H1 (cell line): Measurements from ENCODE around the gene MVK. TPM values are rescaled to one million over a fixed set of nuclear protein-coding genes. Genes with fewer than 3 reads are reported as not detected.

Experiments used
- CTCF ChIA-PET: fragments of 300-600 bp; sonication (Branson Sonifier 250); formaldehyde crosslinking; loops from one replicate; lab custom pipeline; 2021; ENCODE audit not compliant: partially characterized antibody; lab: Charles Lee
- POLR2A ChIA-PET: fragments of 300-600 bp; sonication (Branson Sonifier 250); formaldehyde crosslinking; loops from one replicate; lab custom pipeline; 2021; ENCODE audit warnings: inconsistent platforms; ENCODE audit not compliant: partially characterized antibody; lab: Charles Lee
- DNase-seq, 2 experiments: peaks; one replicate each; pipeline versions ENCODE4 v3.0.0 to v3.0.0-alpha.2; 2010 to 2022; ENCODE audit warnings: low spot score in 2 of 2, low read depth in 1 of 2, mixed read lengths in 1 of 2
- FAIRE-seq: peaks from 2 replicates; lab custom pipeline; 2011; peaks lifted over from hg19 to GRCh38; lab: Jason Lieb, UNC
- H2AFZ ChIP-seq: 2 replicates; pipeline ENCODE4 v1.8.1; 2012; ENCODE audit warnings: low read length, inconsistent platforms
- H2AK5ac ChIP-seq: 2 replicates; pipeline ENCODE4 v1.6.1; 2013; ENCODE audit warnings: low read depth, low read length
- H2BK120ac ChIP-seq: replicated peaks from 2 replicates; pipeline ENCODE3; 2013; ENCODE audit warnings: low read depth, low read length, inconsistent platforms
- H2BK12ac ChIP-seq: 2 replicates; pipeline ENCODE4 v1.6.1; 2013; ENCODE audit warnings: low read depth, low read length
- H2BK15ac ChIP-seq: 2 replicates; pipeline ENCODE4 v1.6.1; 2013; ENCODE audit warnings: low read length
- H2BK20ac ChIP-seq: 2 replicates; pipeline ENCODE4 v1.6.1; 2013; ENCODE audit warnings: low read length
- H2BK5ac ChIP-seq: 2 replicates; pipeline ENCODE4 v1.6.1; 2013; ENCODE audit warnings: low read depth, low read length
- H3K14ac ChIP-seq: 2 replicates; pipeline ENCODE4 v1.6.1; 2013; ENCODE audit warnings: inconsistent platforms; ENCODE audit not compliant: insufficient read length
- H3K18ac ChIP-seq: 2 replicates; pipeline ENCODE4 v1.6.1; 2013; ENCODE audit warnings: low read length; ENCODE audit errors: extremely low read depth
- H3K23ac ChIP-seq: 2 replicates; pipeline ENCODE4 v1.6.1; 2013; ENCODE audit warnings: inconsistent platforms; ENCODE audit not compliant: insufficient read length
- H3K23me2 ChIP-seq: 2 replicates; pipeline ENCODE4 v1.6.1; 2013; ENCODE audit warnings: low read depth, low read length
- H3K27ac ChIP-seq: 2 replicates; pipeline ENCODE4 v1.6.1; 2011; ENCODE audit warnings: low read depth, low read length, inconsistent platforms
- H3K27me3 ChIP-seq, 4 experiments: replicated peaks in 1 of 4; 1 replicate in 1 of 4; 2 replicates in 3 of 4; pipeline versions ENCODE4 v1.6.1 to v1.8.1; 2011 to 2013; ENCODE audit warnings: low read length in 3 of 4, mild to moderate bottlenecking in 3 of 4, inconsistent platforms in 2 of 4, mixed read lengths in 2 of 4, moderate library complexity in 1 of 4; ENCODE audit not compliant: control insufficient read depth in 3 of 4, insufficient read depth in 3 of 4; ENCODE audit errors: extremely low read depth in 1 of 4
- H3K36me3 ChIP-seq, 4 experiments: 2 replicates each; pipeline versions ENCODE4 v1.6.1 to v1.8.1; 2011 to 2013; ENCODE audit warnings: mild to moderate bottlenecking in 4 of 4, low read length in 3 of 4, moderate library complexity in 2 of 4, control low read depth in 1 of 4, inconsistent platforms in 1 of 4; ENCODE audit not compliant: insufficient read depth in 4 of 4, control insufficient read depth in 2 of 4
- H3K4ac ChIP-seq: replicated peaks from 2 replicates; pipeline ENCODE3; 2013; ENCODE audit warnings: low read length, low read depth, mixed read lengths, inconsistent platforms; ENCODE audit not compliant: insufficient read length
- H3K4me1 ChIP-seq, 4 experiments: replicated peaks in 1 of 4; 1 replicate in 1 of 4; 2 replicates in 3 of 4; pipeline versions ENCODE4 v1.6.1 to v1.8.1; 2011 to 2013; ENCODE audit warnings: low read length in 3 of 4, inconsistent platforms in 2 of 4, mixed read lengths in 1 of 4; ENCODE audit not compliant: insufficient read depth in 4 of 4, control insufficient read depth in 3 of 4
- H3K4me2 ChIP-seq, 2 experiments: 2 replicates each; pipeline versions ENCODE4 v1.6.1 to v1.8.1; 2011 to 2013; ENCODE audit warnings: low read depth in 2 of 2, low read length in 2 of 2, control low read depth in 1 of 2, inconsistent platforms in 1 of 2, mild to moderate bottlenecking in 1 of 2; ENCODE audit not compliant: insufficient read depth in 1 of 2
- H3K4me3 ChIP-seq, 4 experiments: fragments of 200-600, 300-600 bp in 1 of 4; sonication (generic), shearing (Covaris generic), sonication (Bioruptor Twin) in 1 of 4; 2 replicates each; pipeline versions ENCODE4 v1.5.1 to v1.8.1; 2011 to 2016; ENCODE audit warnings: low read length in 4 of 4, low read depth in 3 of 4, control low read depth in 2 of 4, inconsistent platforms in 2 of 4, mild to moderate bottlenecking in 2 of 4, mixed read lengths in 1 of 4, moderate library complexity in 1 of 4; ENCODE audit not compliant: insufficient read depth in 2 of 4; ENCODE audit errors: extremely low read depth in 1 of 4
- H3K56ac ChIP-seq: replicated peaks from 2 replicates; pipeline ENCODE3; 2013; ENCODE audit warnings: low read depth, mild to moderate bottlenecking, mixed read lengths, low read length, inconsistent platforms; ENCODE audit not compliant: insufficient read length
- H3K79me1 ChIP-seq: 2 replicates; pipeline ENCODE4 v1.6.1; 2013; ENCODE audit warnings: low read depth, low read length, control low read depth
- H3K79me2 ChIP-seq, 2 experiments: 2 replicates each; pipeline versions ENCODE4 v1.6.1 to v1.8.1; 2012 to 2013; ENCODE audit warnings: low read length in 2 of 2, mild to moderate bottlenecking in 2 of 2, inconsistent platforms in 1 of 2; ENCODE audit not compliant: insufficient read depth in 2 of 2, control insufficient read depth in 1 of 2
- H3K9ac ChIP-seq, 4 experiments: replicated peaks in 1 of 4; 1 replicate in 1 of 4; 2 replicates in 3 of 4; pipeline versions ENCODE4 v1.6.1 to v1.8.1; 2011 to 2013; ENCODE audit warnings: low read depth in 3 of 4, low read length in 3 of 4, control low read depth in 2 of 4, mild to moderate bottlenecking in 2 of 4, moderate library complexity in 2 of 4, inconsistent platforms in 1 of 4; ENCODE audit errors: extremely low read depth in 1 of 4
- H3K9me3 ChIP-seq, 2 experiments: 2 replicates each; pipeline versions ENCODE4 v1.6.1 to v1.8.1; 2012 to 2013; ENCODE audit warnings: mild to moderate bottlenecking in 2 of 2, moderate library complexity in 2 of 2, control low read depth in 1 of 2, inconsistent platforms in 1 of 2, low read depth in 1 of 2, low read length in 1 of 2, mixed read lengths in 1 of 2; ENCODE audit not compliant: insufficient read depth in 2 of 2
- H4K20me1 ChIP-seq, 2 experiments: replicated peaks in 1 of 2; 2 replicates each; pipeline versions ENCODE3 to v1.8.1; 2011 to 2013; ENCODE audit warnings: inconsistent platforms in 2 of 2, low read length in 2 of 2, mild to moderate bottlenecking in 1 of 2; ENCODE audit not compliant: insufficient read depth in 2 of 2, control insufficient read depth in 1 of 2
- H4K5ac ChIP-seq: 2 replicates; pipeline ENCODE4 v1.6.1; 2013; ENCODE audit warnings: low read length, low read depth, mixed read lengths, inconsistent platforms; ENCODE audit not compliant: insufficient read length
- H4K8ac ChIP-seq: 2 replicates; pipeline ENCODE4 v1.8.0; 2013; ENCODE audit warnings: mild to moderate bottlenecking, moderate library complexity, low read length, inconsistent platforms; ENCODE audit not compliant: insufficient read depth; ENCODE audit errors: extremely low read depth
- H4K91ac ChIP-seq: replicated peaks from 2 replicates; pipeline ENCODE3; 2013; ENCODE audit warnings: low read length, mixed read lengths, inconsistent platforms; ENCODE audit not compliant: insufficient read length
- BRCA1 ChIP-seq: IDR thresholded peaks from 2 replicates; pipeline ENCODE4 v1.6.1; 2012; ENCODE audit warnings: low read depth, low read length, improper control_type of control experiment
- EZH2 ChIP-seq: fragments of 200-600 bp; sonication (generic); IDR thresholded peaks from 2 replicates; pipeline ENCODE4 v1.7.1; 2012; ENCODE audit warnings: low read depth, mild to moderate bottlenecking, moderate library complexity, low read length, inconsistent platforms; ENCODE audit not compliant: severe bottlenecking
- KDM1A ChIP-seq: fragments of 200-600, 300-600 bp; sonication (generic); IDR thresholded peaks from 2 replicates; pipeline ENCODE4 v1.7.1; 2016; ENCODE audit warnings: mild to moderate bottlenecking, low read length, borderline replicate concordance
- NANOG ChIP-seq: IDR thresholded peaks from 2 replicates; pipeline ENCODE4 v1.6.1; 2011; ENCODE audit warnings: low read length, low read depth, mild to moderate bottlenecking, inconsistent platforms; ENCODE audit not compliant: insufficient read depth, poor library complexity, severe bottlenecking
- TBP ChIP-seq: IDR thresholded peaks from 2 replicates; pipeline ENCODE4 v1.6.1; 2011; ENCODE audit warnings: low read depth, low read length, improper control_type of control experiment
- WGBS, 2 experiments: shearing (Covaris generic) in 1 of 2; methylation state at CpG; one replicate each; pipeline versions ENCODE4 v1.1.6 to v1.1.7; 2013 to 2015; ENCODE audit warnings: low lambda C conversion rate in 2 of 2, mixed read lengths in 2 of 2, inconsistent platforms in 1 of 2, low coverage in 1 of 2, missing lambda C conversion rate in 1 of 2; ENCODE audit not compliant: insufficient replicate concordance in 2 of 2, insufficient coverage in 1 of 2, insufficient read length in 1 of 2; ENCODE audit errors: extremely low coverage in 1 of 2, missing lambda C conversion rate in 1 of 2; 5-methylcytosine and 5-hydroxymethylcytosine counted together
- polyA plus RNA-seq, 7 experiments: library from polyadenylated mRNA; depleted of rRNA in 3 of 7; stranded (reverse) in 5 of 7; unstranded in 2 of 7; fragments of >200 nt in 5 of 7; fragments of 200-250 nt in 2 of 7; gene quantifications; 1 replicate in 5 of 7; 2 replicates in 1 of 7; 4 replicates in 1 of 7; pipeline versions ENCODE4 v1.2.1 to v1.2.3, GENCODE V29; 2011 to 2013; ENCODE audit warnings: missing spikeins in 2 of 7, mixed read lengths in 2 of 7
- total RNA-seq: library from RNA; stranded (reverse); fragmentation: NEBNext Ultra II Directional; extraction: Animal tissue kit (Norgen Biotek cat#: 25700); gene quantifications from 2 replicates; pipeline ENCODE4 v1.2.1, GENCODE V29; 2021

Gene MVK
- total and polyA plus RNA-seq, 2 of the 8 experiments (the other 6 are each of a cell fraction or from before 2014, with no cell fraction given), result 15.7 to 20.9 TPM

- no peaks in the 10 kb centered on the region for H3K23me2 ChIP-seq
- no peak overlapping the region for H3K18ac ChIP-seq
- no peak overlapping the region for H3K27ac ChIP-seq
- H3K9me3 ChIP-seq, result no peaks in the 10 kb centered on the region
- no peak overlapping the region for H3K56ac ChIP-seq
- DNase-seq (no peak), FAIRE-seq (no peak)
- H2AK5ac ChIP-seq, result no peak overlapping the region
- H4K20me1 ChIP-seq, result no peaks in the 10 kb centered on the region
- ChIA-PET POLR2A (interaction anchor here (0.6 kb wide), 1 partner anchor 19 kb away, joined by 4 read pairs; no protein-coding TSS in a partner anchor), CTCF (interaction anchor here (0.9 to 1.0 kb wide), 2 partner anchors 15 to 28 kb away, joined by 3 to 4 read pairs; no protein-coding TSS in a partner anchor)
- H2BK12ac ChIP-seq, result no peak overlapping the region
- H2AFZ ChIP-seq, result no peak overlapping the region
- no peak overlapping the region for H2BK15ac ChIP-seq
- H3K79me1 ChIP-seq, result no peaks in the 10 kb centered on the region
- no peak overlapping the region for H2BK5ac ChIP-seq
- no peak overlapping the region for H3K4me2 ChIP-seq
- no peak overlapping the region for H2BK20ac ChIP-seq
- no peak overlapping the region for H3K9ac ChIP-seq
- no peaks in the 10 kb centered on the region for H3K27me3 ChIP-seq
- no peak overlapping the region for H2BK120ac ChIP-seq
- peaks cover 0 to 2% (median 0%) of the 10 kb centered on the region in 4 experiments; a peak in 1 of 7 replicates for H3K4me1 ChIP-seq
- H4K8ac ChIP-seq, result no peak overlapping the region
- H3K14ac ChIP-seq, result no peak overlapping the region
- no peak overlapping the region for H4K5ac ChIP-seq
- 82% methylated on average over 2 of the region's 2 CpGs; no CpG with 5 or more reads in 1 of the 2 experiments for WGBS, 2 experiments
- H3K23ac ChIP-seq, result no peak overlapping the region
- H3K4ac ChIP-seq, result no peak overlapping the region
- H3K4me3 ChIP-seq, result no peak overlapping the region
- H4K91ac ChIP-seq, result no peak overlapping the region
- no peaks in the 10 kb centered on the region for H3K79me2 ChIP-seq
- no peaks in the 10 kb centered on the region for H3K36me3 ChIP-seq
- TF ChIP-seq BRCA1 (no peak), KDM1A (no peak), EZH2 (no peak), TBP (no peak), NANOG (no peak)
Measured at GRCh38 chr12:109641422-109641821, 67.8 kb downstream of the MVK start.
